Hematopoietic multipotent progenitor cell treated with erythropoietin and hydrocortisone succinate and interleukin-3 and kit ligand, for 8 days (in vitro differentiated cells): ENCODE results near the gene GLE1.
A peak's percentile ranks its signal among the peaks of the same experiment; 100 is the strongest.
"Not testable (repeated sequence)": the region's sequence is repeated elsewhere in the genome, so short reads cannot be mapped to it uniquely, and the experiment has no call there.

Experiments
- DNase-seq: peaks from one replicate; pipeline ENCODE4 v3.0.0-alpha.2; 2015

The GLE1 gene

GRCh38 chr9:128552153-128552743 lies 47.7 kb downstream of the GLE1 start, which contains the start of gene SPTAN1:
Gene SPTAN1, plus strand, starts transcription at chr9:128552587. Its CDS starts 14,154 bp downstream, at chr9:128566741.
- peak; percentile 74 for DNase-seq

DNA sequence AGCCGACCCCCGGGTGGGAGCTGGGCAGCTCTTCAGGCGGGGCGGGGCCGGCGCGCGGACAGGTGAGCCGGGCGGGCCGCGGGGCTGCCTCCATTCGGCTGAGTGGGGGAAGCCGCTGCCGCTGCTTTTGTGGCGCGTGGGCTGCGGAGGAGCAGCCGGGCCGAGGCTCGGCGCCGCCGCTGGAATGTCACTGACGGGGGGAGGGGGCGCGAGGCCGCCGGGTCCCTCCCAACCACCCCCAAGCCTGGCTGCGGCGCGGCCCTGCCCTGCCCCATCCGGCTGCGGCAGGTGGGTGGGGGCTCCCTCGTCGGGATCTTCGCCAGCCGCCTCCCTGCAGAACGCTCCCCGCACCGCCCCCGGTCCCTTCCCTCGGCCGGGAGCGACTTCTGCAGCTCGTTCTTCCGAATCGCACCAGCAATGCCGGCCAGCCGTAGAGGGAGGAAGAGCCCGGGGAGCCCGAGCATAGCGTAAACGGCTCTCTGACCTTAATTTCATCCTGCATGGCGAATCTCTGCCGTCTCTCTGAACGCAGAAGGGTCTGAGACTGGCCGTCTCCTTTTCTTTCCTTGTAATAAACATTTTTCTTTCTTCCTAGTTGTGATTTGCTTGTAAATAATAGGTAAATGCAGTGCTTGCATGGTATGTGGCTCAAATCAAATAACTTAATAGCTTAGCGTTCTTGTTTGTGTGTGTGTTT lies 48.4 kb downstream of the GLE1 start:
- no peak for DNase-seq

GRCh38 chr9:128553728-128554127 lies 49.2 kb downstream of the GLE1 start:
- no peak for DNase-seq

DNA sequence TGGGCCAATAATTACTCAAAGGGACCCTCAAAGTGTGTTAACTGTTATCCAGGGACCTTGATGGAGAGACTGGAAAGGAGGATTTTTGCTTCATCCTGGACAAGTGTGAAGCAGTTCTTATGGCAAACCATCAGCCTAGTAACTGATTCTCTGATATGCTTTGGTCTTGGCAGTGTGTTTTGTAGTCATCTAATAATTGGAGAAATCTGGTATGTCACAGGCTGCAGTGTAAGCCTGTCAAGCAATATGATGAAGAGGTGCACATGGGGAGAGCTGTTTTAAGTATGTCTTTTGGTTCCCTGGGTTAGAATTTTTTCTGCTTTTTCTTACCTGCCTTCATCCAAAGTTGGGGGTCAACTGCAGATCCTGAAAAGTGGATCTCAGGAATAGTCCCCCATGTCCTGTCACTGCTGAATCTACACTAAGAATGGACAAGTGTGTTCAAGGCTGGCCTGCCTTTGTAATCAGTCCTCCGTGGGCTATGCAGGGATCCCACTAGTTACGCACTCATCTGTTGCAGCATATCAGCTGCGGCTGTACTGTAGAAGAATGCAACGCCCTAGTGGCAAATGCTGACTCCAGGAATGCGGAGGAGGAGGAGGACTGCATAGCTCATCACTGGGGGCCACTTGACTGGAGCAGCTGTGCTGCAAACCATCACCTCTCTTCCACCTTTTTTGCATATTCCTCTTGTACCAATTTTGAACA lies 49.8 kb downstream of the GLE1 start:
- DNase-seq = no peak

DNA sequence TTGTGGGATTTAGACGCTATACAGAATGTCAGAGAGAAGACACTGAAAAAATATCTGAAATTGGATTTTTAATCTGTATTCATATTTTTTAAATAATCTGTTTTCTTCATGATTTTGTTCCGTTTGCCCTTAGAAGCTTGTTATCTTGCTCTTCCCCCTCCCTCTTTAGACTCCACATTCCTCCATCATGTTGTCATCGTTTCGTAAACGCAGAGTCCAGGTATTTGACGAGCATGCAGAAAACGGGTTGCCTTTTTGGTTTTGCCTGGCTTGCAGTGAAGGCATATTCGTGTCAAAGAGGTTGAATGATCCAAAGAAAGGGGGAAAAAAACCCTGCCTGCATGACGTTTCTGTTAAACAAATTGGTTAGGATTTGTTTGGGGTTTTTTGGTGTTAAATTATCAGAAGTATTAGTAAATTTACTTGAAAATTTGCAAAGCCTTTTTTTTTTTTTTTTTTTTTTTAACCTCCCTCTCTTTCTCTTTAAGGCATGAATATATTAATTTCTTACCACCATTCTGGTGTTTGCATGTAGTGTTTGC lies 50.7 kb downstream of the GLE1 start:
- DNase-seq = no peak

DNA sequence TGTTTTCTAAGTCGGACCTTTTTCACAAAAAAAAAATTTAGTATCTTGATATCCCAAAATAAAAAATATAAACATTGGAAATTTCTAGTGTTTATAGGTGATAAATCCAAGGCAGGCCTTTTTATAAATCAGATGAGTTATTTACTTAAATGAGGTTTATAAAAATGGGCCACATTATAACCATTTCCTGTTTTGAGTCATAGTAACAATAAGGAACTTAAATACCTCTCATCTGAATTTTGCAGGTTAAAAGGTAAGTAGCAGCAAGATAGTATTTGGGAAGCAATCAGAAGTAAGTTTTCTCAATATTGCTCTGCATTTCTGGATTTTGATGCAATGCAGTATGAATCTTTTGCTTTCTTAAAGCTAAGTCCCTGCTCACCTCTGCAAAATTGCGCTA lies 51.8 kb downstream of the GLE1 start:
- no peak for DNase-seq

- no peak for DNase-seq
Observed at GRCh38 chr9:128556926-128557634, 52.6 kb downstream of the GLE1 start.

DNA sequence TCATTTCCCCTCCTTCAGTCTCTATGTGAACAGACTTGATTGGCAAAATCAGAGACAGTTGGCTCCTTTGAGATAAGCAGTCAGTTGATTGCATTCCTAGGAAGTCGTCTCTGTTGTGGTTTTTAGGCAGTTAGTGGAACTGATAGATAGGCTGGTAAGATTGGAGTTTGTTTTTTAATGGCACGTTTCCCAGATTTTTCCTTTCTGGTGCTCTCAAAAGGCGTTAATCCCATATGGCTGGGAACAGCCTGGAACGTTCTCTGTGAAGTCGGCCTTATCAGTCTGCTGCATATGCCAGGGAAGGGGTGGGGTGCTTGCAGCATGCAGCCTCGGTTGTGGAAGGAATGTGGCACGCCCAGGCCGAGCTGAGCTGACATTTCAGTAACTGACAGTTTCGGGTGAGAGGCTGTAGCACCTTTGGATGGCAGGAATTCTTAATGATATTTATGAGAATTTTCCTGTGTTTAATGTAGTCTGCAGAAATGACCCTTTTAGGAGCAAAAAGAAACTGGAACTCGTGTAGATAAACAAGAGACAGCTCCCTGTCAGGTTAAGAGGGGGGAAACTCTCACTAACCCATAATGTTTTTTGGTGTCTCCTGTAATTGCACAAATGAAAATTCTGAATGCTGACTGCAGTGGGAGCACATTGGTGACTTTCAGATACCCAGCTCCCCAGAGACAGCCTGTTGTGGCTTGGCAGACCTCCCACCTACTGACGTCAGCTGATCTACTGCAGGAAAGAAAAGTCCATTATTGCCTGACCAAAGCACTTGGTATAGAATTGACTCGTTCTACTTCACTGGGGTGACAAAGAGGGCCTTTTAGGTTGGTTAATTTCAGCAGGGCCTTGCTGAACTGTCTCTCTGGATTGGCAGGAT lies 54.2 kb downstream of the GLE1 start:
- peak; percentile 99 for DNase-seq

DNA sequence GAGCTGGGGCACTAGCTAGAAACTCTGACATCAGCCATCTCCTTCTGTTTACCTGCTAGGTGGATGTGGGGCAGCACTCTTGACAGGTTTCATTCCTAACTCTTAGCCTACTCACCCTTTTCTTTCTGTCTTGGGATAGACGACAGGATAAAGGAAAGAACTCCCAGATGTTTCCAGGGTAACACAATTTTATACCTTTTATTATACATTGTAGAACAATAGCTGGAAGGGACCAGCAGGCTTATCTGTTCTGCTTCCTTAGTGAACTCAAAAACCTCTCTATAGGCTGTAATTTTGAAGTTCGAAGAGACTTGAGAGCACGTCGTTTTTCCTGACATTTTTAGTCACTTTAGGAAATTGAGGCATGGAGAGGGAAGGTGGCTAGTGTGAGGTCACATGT lies 61.1 kb downstream of the GLE1 start:
- no peak for DNase-seq

DNA sequence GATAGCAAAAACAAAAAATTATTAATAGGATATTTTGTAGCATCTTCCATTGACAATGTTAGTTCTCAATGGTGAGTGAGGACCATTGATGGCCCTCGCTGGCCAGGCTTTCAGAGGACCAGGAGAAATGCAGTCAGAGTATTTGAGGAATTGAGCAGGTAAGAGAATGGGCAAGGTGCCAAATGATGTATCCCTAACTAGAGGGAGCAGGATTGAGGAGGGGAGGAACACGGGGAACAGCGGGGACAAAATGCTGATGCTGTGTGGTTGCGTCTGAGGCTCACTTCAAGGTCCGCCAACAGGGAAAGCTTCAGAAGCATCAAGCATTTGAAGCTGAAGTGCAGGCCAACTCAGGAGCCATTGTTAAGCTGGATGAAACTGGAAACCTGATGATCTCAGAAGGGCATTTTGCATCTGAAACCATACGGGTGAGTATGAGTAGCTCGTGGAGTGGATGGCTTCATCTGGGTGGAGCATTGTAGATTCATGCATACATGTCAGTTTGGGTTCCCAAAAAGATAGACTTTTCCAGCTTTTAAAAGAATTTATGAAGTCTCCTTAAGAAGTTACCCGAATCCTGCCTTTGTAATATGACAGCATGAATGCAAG lies 64.1 kb downstream of the GLE1 start:
- no peak for DNase-seq

GRCh38 chr9:128575469-128575868 lies 71.0 kb downstream of the GLE1 start:
- DNase-seq = no peak

GRCh38 chr9:128575916-128576315 lies 71.4 kb downstream of the GLE1 start:
- DNase-seq = no peak

GRCh38 chr9:128577206-128577605 lies 72.7 kb downstream of the GLE1 start:
- DNase-seq = no peak

GRCh38 chr9:128579194-128579593 lies 74.7 kb downstream of the GLE1 start:
- no peak for DNase-seq

GRCh38 chr9:128580731-128581130 lies 76.2 kb downstream of the GLE1 start:
- no peak for DNase-seq

GRCh38 chr9:128585155-128585554 lies 80.6 kb downstream of the GLE1 start:
- DNase-seq = not testable (repeated sequence)

DNA sequence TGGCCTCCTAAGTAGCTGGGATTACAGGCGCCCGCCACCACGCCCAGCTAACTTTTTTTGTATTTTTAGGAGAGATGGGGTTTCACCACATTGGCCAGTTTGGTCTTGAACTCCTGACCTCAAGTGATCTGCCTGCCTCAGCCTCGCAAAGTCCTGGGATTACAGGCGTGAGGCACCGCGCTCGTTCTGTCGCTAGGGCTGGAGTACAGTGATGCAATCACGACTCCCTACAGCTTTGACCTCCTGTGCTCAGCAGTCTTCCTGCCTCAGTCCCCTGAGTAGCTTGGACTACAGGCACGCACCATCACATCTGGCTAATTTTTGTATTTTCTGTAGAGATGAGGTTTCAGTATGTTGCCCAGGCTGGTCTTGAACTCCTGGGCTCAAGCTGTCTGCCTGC lies 82.4 kb downstream of the GLE1 start:
- DNase-seq = not testable (repeated sequence)

DNA sequence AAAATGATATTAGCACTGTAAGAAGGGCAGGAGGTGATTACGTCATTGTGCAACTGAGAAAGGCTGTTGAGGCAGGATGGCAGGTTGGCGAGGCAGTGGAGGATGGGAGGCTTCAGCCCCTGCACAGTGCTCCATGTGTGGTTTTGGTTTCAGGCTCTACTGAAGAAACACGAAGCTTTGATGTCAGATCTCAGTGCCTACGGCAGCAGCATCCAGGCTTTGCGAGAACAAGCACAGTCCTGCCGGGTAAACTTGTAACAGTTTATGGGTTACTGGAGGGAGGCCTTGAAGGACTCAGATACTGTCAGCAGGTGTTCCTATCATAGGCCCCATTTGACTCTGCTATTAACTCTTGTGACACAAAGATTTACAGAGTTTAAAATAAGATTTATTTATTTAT lies 82.9 kb downstream of the GLE1 start:
- DNase-seq = no peak

DNA sequence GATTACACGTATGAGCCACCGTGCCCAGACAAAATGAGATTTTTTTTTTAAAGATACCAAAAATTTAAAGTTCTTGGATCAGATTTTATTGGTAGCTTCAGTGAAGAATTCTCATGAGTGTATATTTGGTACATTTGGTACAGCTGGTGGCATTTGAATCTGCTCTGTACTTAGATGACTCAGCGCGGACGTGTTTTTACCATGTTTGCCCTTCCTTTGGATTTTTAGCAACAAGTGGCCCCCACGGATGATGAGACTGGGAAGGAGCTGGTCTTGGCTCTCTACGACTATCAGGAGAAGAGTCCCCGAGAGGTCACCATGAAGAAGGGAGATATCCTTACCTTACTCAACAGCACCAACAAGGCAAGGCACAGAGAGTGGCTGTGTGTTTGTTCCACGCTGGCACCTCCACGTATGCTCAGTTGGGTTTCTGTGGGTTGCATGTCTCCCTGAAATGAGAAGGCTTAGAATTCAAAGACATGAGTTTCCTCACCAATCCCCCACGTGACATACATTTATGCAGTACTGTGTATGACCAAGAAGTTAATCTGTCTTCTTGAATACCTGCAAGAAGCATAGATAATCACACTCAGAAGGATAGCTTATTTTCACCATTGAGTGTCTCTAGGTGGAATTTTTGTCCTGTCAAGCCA lies 84.2 kb downstream of the GLE1 start:
- DNase-seq = no peak
